DMS 273 treated with DMSO at 0.1 percent for 48 hours (cell line): ENCODE data around the gene ZFYVE28.
"Not testable (repeated sequence)": the region's sequence is repeated elsewhere in the genome, so short reads cannot be mapped to it uniquely, and the experiment has no call there.

Source experiments
- DNase-seq: peaks from one replicate; lab custom pipeline; 2025; lab: John Stamatoyannopoulos, UW

The ZFYVE28 gene

DNA sequence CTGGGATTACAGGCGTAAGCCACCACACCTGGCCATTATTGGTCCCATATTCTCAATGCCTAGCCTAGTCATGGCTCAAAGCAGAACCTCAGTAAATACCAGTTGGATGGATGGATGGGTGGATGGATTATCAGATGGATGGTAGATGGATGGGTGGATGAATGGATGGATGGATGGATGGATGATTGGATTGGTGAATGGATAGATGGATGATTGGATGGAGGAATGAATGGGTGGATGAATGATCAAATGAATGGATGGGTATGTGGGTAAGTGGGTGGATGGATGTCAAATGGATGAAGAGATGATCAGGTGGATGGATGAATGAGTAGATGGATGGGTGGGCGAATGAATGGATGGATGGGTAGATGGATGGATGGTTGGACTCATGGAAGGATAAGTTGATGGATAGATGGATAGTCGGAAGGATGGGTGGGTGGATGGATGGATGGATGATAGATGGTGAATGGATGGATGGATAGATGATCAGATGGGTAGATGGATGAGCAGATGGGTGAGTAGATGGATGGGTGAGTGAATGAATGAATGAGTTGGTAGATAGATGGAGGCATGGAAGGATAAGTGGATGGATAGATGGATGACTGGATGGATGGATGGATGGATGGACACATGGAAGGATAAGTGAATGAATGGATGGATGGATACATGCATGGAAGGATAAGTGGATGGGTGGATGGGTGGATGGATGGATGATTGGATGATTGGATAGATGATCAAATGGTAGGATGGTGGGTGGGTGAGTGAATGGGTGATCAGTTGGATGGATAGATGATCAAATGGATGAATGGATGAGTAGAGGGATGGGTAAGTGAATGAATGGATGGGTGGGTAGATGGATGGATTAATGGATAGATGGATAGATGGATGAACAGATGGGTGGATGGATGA is 28.5 kb upstream of the ZFYVE28 start:
- DNase-seq: no peak

DNA sequence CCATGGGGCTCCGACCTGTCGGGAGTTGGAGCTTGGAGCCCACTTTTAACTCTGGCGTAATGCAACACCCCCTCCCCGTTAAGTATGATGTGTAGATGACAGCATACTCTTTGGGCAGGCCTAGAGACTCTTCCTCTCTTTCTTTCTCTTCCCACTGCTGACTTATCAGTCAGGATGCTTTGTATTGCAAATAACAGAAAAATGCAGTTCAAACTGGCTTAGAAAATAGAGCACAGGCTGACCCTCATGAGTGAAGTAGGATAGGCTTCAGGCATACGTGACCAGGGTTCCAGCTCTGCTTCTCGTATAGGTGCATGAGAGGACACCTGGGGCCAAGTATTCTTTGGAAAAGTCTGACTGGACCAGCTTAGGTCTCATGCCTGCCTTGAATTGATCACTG is 27.1 kb upstream of the ZFYVE28 start:
- no peak for DNase-seq

DNA sequence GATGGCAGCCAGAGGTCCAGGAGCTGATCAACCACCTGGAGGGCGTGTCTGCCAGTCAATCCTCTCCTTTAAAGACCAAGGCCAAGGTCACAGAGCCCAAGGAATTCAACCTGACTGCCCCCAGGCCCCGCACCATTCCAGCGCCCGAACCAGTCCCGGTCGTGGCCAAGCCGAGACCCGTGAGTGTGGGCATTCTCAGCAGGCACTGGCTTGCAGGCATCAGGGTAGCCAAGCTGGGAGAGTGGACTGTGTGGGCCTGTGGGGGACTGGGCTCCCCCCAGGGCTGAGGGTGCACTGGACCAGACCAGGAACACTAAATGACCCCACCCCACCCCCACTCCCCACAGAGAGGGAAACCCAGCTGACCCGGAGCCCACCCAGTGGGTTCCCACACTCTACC is 26.7 kb upstream of the ZFYVE28 start:
- no peak for DNase-seq

GRCh38 chr4:2443956-2444740 is 25.7 kb upstream of the ZFYVE28 start:
- no peak for DNase-seq

DNA sequence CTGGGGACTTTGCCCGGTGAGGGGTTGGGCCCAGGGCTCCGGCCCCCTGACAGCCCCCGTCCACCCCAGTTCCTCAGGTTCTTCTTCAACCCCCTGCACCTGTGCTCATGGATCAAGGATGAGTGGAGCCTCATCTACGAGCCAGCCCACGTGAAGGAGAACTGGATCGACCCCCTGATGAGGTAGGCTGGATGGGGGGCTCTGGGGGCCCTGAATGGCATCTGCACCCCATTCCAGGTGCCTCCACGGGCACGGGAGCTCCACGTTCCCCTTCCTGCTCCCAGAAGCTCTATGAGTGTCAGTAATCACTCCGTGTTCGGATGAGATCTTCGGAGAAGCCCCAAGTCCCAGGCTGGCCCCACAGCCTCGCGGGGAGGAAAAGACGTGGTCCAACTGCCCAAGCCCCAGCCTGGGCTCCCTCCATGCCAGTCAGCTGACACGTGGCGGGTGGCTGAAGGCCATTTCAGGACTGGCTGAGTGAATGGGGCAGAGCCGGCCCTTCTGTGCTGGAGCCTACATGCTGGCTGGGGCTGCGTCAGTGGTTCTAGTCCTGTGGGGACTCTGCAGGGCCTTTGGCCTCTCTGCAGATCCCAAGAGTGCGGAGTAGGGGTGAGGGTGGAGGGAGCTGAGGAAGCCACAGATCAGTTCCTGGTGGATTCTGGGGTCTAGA is 24.8 kb upstream of the ZFYVE28 start:
- DNase-seq: no peak

DNA sequence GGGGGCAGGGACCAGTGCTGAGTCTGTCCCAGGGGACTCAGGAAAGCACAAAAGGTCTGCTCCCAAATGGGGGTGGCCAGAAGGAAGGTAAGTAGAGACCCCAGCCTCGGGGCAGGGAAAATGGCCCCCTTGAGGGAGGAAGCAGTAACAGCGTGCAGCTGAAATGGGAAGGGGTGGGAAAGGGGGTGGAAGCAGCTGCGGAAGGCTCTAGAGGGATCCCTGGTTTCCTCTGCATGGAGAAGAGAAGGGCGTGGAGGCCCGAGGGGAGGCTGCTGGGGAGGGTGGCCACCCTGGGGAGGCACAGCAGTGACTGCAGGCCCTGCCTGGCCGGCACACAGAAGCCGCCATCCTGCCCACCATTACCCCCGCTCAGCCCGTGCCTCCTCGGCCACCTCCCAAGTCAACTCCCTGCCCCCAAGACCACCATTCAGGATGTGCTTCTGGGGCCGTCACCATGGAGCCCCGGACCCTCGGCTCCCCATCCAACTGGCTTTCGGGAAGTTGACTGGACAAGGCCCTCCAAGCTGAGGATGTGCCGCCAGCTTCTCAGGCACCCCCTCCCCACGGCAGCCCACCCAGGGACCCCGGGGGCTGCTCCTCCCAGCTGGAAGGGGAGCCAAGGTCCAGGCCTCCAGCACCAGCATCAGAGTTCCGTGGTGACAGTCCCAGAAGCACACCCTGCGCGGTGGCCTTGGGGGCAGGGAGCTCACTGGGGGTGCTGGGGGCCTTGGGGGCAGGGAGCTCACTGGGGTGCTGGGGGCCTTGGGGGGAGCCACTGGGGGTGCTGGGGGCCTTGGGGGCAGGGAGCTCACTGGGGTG is 23.9 kb upstream of the ZFYVE28 start:
- DNase-seq: no peak

DNA sequence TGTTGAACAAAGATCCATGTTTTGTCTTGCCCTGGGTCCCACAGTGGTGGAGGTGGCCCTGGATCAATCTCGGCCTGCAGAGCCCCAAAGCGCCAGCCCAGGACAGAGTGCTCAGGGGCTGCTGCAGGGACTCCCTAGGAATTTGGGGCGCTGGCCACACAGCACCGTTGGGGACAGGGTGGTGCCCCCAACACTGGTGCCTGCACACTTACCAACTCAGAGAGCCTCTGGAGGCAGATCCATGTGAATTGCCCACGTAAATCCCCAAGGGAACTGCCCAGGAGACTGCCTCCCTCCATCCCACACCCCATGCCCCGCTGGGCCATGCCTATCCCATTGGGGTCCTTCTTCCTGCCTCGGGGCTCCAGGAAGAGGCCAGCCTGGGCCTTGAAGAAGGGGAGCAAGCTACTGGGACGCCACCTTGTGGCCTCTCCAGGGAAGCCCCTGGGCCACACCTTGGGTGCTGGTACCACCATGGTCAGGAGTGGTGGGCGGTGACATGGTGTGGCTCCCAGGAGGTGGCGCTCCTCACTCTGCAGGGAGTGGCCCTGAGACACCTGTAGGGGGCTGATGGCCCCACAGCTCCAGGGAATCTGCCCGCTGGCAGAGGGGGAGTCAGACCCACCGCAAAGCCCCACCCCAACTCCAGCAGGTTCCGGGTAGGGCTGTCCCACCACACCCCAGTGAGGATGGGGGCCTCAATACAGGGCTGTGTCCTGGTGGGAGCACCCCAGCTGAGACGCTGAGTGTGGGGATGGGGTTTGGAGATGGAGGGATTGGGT is 23.1 kb upstream of the ZFYVE28 start:
- DNase-seq: peak; percentile 42

DNA sequence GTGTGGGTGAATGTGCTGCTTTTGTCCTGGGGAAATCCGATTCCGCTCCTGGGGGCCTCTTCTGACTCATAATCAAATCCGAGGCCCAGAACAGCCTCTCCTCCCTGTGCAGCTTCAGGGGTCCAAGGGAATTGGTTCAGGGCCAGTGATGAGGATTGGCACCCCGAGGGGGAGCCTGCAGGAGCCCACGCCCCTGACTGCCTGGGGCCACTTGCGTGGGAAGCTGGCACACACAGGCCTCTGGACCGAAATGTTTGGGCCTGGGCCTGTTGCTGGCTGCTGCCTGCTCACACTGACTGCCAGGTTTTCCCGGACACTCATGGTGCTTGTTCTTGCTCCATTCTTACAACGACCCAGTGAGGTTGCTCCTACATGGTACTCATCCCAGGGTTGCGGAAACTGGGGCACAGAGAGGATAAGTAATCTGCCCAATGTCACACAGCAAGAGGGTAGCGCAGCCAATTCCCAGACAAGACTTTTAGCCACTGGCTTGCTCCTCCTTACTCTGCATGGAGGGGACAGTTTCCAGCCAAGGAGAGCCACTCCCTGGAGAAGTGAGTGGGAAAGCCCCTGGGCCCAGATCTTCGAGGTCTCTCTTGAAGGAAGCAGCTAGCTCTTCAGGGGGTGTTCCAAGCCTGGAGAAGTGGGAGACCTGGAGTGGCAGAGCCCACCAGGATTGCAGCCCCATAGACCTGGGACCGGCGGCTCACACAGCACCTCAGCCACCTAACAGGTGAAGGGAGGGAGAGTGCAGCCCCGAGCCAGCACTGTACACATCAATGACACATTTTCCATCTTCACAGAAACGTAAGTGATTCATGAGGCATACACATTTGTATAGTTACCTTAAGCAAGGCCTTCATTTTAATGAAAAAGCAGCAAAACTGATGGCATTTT is 20.6 kb upstream of the ZFYVE28 start:
- DNase-seq: no peak

- DNase-seq: no peak
These were observed 19.2 kb upstream of the ZFYVE28 start for GRCh38 chr4:2437475-2438215.

DNA sequence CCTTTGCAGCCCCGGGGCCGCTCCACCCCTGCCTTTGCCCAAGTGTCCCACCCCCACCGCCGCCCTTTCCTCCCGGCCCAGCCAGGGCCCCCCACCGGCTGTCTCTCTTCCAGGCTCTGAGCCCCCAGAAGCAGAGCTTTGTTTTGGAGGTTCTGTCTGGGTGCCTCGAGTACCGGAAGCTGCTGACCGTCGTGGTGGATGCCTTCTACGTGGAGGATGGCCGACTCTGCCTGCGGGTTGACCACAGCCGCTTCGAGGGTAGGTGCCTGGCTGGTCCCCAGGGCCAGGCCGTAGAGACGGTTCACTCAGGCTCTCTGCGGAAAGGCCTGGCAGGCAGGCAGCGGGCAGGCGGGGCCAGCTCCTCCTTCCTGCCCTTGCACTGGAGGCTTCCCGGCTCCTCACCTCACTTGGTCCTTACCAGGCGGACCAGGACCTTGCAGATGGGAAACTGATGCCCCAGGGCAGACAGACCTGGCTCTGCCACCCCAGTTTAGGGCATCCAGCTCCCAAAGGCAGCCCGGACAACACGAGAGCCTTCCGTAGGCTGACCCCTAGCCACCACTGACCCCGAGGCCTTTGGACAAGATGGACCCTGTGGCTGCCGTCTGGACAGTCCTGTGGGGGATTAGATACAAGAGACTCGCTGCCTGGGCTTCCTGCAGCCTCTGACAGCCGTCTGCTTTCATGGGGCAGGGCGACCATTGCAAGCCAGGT is 18.5 kb upstream of the ZFYVE28 start:
- no peak for DNase-seq

DNA sequence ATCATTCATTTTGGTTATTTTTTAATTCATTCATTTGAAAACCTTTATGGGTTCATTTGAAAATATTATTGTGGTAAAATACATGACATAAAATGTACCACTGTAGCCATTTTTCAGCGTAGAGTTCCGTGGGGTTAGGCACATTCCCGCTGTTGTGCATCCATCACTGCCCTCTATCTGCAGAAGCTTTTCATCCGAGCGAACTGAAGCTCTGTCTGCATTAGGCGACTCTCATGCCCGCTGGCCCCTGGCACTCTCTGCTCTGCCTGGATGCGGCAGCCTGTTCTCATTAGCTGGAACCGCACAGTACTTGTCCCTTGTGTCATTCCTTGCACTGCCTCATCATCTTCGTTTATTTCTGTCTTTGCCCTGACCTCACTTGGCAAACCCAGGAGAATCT is 17.9 kb upstream of the ZFYVE28 start:
- no peak for DNase-seq

- DNase-seq: no peak
These were observed 16.0 kb upstream of the ZFYVE28 start for GRCh38 chr4:2434420-2434819.

- no peak for DNase-seq
These were observed 15.3 kb upstream of the ZFYVE28 start for GRCh38 chr4:2433609-2434350.

DNA sequence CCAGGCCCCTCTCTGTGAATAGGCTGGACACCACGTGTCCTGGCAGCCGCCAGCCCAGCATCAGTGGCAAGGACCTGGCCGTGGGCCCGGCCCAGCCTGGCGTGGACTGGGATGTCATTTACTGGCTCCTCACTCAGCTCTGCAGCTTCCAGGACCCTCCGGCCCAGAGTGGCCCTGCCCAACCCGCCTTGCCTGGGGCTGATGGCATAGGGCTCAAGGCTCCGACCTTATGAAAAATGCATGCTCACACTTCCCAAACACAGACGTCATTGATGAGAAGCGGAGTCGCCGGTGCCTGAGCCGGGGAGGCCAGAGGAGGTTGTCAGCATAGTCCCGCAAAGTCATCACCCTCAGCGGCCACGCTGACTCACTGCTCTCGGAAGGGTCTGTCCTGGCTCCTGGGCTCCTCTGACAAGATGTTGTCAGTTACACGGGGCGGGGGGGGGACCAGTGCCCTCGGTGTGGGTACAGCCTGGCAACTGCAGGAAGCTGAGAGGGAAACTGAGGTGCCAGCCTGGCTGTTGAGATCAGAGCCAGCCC is 14.6 kb upstream of the ZFYVE28 start:
- no peak for DNase-seq

- DNase-seq: no peak
These were observed 13.6 kb upstream of the ZFYVE28 start for GRCh38 chr4:2432004-2432403.

DNA sequence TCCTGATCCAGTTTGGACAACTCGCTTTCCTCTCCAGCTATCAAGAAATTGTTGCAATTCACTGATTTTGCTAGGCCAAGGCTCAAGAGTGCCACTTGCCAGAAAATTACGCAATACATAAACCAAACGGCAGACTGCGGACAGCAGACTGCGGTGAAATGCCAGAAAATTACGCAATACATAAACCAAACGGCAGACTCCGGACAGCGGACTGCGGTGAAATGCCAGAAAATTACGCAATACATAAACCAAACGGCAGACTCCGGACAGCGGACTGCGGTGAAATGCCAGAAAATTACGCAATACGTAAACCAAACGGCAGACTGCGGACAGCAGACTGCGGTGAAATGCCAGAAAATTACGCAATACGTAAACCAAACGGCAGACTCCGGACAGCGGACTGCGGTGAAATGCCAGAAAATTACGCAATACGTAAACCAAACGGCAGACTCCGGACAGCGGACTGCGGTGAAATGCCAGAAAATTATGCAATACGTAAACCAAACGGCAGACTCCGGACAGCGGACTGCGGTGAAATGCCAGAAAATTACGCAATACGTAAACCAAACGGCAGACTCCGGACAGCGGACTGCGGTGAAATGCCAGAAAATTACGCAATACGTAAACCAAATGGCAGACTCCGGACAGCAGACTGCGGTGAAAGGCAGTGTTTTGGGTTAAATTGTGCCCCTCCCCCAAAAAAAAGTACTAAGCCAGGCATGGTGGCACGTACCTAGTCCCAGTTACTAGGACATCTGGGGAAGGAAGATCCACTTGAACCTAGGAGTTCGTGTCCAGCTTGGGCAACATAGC is 11.7 kb upstream of the ZFYVE28 start:
- DNase-seq: not testable (repeated sequence)
